GM21825 (cell line): Measurements from ENCODE around the gene MYH16.
"Not testable (repeated sequence)": the region's sequence is repeated elsewhere in the genome, so short reads cannot be mapped to it uniquely, and the experiment has no call there.

Source experiments
- ATAC-seq: cut with Tn5 transposase; IDR thresholded peaks from one replicate; pipeline ENCODE4 v1.9.1; 2021; ENCODE audit warnings: mild to moderate bottlenecking, moderate library complexity; ENCODE audit not compliant: unreplicated experiment

MYH16 gene

DNA sequence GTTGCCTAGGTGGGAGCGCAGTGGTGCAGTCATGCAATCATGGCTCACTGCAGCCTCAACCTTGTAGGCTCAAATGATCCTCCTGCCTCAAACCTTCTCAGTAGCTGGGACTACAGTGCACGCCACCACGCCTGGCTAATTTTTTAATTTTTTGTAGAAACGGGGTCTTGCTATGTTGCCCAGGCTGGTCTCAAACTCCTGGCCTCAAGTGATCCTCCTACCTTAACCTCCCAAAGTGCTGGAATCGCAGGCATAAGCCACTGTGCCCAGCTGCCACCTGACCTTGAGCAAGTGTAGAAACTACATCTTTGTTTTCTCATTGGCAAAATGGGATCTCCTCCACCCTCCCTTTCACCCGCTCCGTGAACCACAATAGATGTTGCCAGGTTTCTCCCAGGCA lies 15.0 kb upstream of the MYH16 start:
- no peak for ATAC-seq

DNA sequence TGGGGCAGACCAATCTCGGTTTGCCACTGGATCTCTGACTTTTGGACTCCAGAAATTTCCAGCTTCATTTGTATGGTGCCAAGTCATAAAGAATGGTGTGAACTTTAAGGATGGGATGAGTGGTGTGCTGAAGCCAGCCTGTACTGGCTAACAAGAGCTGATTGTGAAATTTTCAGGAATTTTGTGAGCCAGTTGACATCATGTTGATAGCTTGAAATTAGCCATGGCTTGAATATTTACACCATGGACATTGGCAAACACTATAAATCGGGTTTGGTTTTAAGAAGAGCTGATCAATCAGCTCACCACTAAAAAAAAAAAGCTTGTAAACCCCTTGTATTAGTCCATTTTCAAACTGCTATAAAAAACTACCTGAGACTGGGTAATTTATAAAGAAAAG lies 14.1 kb upstream of the MYH16 start:
- ATAC-seq: no peak

DNA sequence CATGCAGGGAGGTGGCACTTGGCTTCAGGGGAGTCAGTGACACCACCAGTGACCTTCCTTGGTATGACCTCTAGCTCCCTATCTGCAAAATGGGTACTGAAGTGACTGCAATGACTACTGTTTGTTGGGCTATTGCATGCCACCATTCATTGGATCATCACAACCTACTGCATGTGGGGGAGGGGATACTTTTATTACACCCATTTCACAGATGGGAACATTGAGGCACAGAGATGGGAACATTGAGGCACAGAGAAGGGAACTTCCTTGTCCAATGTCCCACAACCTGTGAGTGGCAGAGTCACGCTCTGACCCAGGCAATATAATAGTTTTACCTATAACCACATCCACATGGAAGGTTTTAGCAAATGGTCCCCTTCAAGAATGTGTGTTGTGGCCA lies 12.2 kb upstream of the MYH16 start:
- ATAC-seq: no peak

- no peak for ATAC-seq
These were observed 11.0 kb upstream of the MYH16 start for GRCh38 chr7:99261646-99262045.

DNA sequence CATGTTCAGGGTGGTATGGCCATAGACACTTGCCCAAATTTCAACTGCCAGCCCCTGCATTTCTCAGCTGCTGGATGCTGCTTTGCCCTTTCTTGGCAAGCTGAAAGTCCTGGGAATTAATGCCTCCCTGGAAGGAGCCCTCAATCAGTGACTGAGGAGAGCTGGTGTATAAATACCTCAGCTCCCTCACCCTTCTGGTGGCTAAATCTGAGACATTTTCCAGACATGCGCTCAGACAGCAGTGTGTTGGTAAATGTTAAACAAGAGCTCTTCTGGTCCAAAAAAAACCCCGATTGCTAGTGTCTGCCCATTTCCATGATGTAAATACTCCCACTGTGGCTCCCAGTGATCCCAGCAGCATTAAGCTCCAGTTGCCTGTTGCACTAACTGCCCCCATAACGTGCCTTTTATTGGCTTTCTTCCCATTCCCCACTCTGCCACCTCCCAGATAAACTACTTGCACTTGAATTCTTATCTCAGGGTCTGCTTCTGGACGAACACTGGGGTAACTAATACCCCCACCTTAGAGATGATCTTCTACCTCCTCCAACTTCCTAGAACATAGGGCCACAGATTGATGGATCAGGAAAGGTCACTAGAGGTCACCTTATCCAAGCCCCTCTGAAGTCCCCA lies 6.7 kb upstream of the MYH16 start:
- ATAC-seq: no peak

GRCh38 chr7:99267481-99267840 lies 5.2 kb upstream of the MYH16 start:
- ATAC-seq: no peak

DNA sequence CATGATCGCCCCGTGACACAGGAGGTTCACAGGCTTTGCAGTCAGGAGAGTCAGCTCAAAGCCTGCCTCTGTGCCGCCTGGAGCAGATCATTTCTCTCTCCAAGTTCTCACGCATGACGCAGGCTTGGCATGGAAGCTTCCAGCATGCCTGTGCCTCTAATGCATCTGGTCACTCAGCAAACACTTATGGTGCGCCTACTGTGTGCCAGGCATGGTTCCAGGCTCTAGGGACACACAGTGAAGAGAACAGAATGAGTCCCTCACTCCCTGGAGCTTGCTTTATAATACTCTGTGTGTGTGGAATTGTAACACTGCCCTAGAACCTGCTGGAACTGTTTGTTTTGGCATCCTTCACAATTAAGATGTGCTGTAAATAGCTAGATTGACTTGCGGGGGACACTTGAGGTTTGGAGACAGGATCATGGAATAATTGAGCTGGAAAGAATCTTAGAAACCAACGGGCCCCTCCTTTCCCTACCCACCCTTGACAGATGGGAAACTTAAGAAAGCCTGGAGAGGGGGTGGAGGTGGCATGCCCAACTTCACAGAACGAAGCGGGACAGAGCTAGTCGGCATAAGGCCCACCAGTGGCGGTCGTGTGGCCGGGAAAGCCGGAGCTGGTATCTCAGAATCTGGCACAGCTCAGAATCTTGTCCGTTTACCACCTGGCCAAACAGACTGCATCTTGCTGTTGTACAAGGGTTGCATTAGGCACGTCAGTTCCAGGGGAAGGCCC lies 4.6 kb upstream of the MYH16 start:
- ATAC-seq: no peak

DNA sequence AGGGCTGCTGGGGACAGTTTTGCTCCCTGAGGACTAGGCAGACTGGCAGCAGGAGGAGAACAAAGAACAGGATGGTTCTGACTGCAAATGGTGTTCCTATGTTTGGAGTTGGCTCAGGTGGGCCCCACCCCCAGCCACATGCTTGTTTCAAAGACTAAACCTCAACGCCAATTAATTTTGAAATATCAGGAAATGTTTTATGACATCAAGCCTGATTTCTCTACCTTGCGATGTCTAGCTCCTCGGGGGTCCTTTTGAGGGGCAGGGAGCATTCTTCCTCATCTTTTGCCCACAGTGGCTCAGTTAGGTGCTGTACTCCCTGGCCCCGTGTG lies 4.1 kb upstream of the MYH16 start:
- no peak for ATAC-seq

- no peak for ATAC-seq
These were observed 1.9 kb upstream of the MYH16 start for GRCh38 chr7:99270702-99271101.

- ATAC-seq: not testable (repeated sequence)
These were observed 922 bp downstream of the MYH16 start for GRCh38 chr7:99273561-99273960.

GRCh38 chr7:99274908-99275307 lies 2.3 kb downstream of the MYH16 start:
- not testable (repeated sequence) for ATAC-seq

DNA sequence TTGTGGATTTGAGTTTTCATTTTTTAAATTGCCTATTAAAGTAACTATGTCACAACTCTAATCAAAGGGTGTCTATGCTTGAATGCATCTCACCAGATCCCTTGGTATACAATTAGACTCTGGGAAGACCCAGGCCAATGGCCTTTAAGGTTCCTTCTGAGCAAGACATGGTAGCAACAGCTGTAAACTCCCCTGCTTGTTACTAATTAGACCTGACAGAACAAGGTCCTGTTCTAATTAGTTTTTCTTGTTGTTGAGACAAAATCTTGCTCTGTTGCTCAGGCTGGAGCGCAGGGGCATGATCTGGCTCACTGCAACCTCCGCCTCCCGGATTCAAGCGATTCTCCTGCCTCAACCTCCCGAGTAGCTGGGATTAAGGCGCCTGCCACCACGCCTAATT lies 2.9 kb downstream of the MYH16 start:
- ATAC-seq: no peak

- ATAC-seq: no peak
These were observed 5.5 kb downstream of the MYH16 start for GRCh38 chr7:99278180-99278579.

GRCh38 chr7:99284165-99284564 lies 11.5 kb downstream of the MYH16 start:
- not testable (repeated sequence) for ATAC-seq

- no peak for ATAC-seq
These were observed 15.3 kb downstream of the MYH16 start for GRCh38 chr7:99287779-99288534.

- ATAC-seq: no peak
These were observed 16.5 kb downstream of the MYH16 start for GRCh38 chr7:99289185-99289584.

DNA sequence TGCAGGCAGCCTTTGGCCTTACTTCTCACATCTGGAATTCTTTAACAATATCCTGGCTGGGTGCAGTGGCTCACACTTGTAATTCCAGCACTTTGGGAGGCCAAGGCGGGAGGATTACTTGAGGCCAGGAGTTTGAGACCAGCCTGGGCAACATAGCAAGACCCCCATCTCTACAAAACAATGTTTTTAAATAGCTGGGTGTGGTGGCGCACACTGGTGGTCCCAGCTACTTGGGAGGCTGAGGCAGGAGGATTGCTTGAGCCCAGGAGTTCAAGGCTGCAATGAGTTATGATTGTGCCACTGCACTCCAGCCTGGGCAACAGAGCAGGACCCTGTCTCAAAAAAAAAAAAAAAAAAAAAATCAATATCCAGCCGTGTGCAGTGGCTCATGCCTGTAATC lies 17.5 kb downstream of the MYH16 start:
- ATAC-seq: not testable (repeated sequence)

- no peak for ATAC-seq
These were observed 18.5 kb downstream of the MYH16 start for GRCh38 chr7:99290980-99291607.

DNA sequence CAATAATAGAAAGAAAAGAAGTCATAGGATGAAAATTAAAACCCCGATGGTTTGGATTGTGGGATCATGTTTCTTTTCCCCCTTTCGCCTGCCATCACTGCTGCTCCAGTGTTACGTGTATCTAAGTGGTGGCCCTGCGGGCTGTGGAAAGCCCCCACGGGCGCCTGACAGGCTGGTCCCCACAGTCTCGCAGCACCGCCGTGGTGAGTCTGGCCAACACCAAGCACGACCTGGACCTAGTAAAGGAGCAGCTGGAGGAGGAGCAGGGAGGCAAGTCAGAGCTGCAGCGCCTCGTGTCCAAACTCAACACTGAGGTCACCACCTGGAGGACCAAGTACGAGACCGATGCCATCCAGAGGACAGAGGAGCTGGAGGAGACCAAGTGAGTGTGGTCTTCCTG lies 19.5 kb downstream of the MYH16 start:
- no peak for ATAC-seq

DNA sequence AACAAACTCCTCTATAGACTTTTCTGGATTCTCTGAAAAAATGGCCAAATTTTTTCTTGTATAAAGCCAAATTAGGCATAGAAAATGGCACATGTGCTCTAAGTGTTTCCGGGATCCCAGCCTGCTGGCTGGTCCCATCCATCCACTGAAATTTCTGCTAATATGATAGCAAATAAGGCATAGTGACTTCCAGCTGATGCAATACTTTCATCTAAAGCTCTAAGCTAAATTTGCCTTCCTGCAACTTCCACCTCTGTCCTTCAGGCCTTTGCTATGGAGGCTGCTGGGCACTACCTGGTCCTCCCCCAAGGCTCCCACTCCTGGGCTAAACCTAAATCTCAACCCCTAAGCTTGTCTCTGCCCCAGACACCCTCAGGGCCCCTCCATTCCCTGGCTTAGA lies 20.5 kb downstream of the MYH16 start:
- no peak for ATAC-seq

- no peak for ATAC-seq
These were observed 21.0 kb downstream of the MYH16 start for GRCh38 chr7:99293650-99294049.

DNA sequence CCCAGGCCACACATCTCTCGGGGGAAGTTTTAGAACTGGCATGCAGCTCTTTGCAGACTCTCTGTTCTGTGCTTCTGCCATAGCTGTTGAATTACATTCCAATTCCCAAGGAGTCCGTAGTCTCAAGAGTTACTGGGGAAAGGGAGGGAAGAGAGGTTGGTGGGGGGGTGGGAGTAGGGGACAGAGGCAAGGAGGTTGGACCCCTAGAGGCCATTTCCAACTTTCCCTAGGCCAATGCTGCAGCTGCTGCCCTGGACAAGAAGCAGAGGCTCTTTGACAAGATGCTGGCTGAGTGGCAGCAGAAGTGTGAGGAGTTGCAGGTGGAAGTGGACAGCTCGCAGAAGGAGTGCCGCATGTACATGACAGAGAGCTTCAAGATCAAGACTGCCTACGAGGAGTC lies 23.8 kb downstream of the MYH16 start:
- ATAC-seq: no peak
